GM18909 (cell line): ENCODE data around the gene AAK1.
"Not testable (repeated sequence)": the region's sequence is repeated elsewhere in the genome, so short reads cannot be mapped to it uniquely, and the experiment has no call there.

Source experiments
- ATAC-seq: cut with Tn5 transposase; IDR thresholded peaks from one replicate; pipeline ENCODE4 v1.9.1; 2021; ENCODE audit warnings: mild to moderate bottlenecking; ENCODE audit not compliant: unreplicated experiment, poor library complexity

AAK1 gene

DNA sequence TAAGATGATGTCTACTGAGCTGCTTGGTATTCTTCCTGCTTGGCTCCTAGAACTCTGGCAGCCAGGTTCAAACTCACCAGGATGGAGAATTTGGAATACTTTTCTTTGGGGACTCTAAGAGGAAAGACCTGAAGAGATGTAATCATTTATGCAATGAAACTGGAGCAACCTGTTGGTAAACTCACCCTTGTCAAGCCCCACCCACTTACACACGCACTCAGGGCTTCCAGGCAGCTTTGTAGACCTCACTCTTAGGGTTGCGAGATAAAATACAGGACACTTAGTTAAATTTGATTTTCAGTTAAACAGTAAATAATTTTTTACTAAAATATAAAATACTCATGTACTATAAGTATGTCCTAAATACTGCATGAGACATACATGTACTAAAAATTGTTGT is 19.0 kb upstream of the AAK1 start:
- ATAC-seq = not testable (repeated sequence)

DNA sequence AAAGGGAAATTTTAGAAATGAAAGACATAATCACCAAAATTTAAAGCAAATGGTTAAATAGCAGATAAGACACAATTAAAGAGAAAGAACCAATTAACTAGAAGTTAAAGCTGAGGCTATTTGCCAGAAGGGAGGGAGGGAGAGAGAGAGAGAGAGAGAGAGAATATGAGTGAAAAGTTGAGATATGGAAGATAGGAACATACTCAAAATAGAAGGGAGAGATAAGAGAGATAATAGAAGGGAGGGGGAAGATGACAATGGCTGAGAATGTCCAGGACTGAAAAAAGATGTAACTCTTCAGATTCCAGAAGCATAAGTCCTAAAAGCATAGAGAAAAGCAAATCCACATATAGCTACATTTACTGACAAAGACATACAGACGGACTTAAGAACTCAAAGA is 17.1 kb upstream of the AAK1 start:
- no peak for ATAC-seq

DNA sequence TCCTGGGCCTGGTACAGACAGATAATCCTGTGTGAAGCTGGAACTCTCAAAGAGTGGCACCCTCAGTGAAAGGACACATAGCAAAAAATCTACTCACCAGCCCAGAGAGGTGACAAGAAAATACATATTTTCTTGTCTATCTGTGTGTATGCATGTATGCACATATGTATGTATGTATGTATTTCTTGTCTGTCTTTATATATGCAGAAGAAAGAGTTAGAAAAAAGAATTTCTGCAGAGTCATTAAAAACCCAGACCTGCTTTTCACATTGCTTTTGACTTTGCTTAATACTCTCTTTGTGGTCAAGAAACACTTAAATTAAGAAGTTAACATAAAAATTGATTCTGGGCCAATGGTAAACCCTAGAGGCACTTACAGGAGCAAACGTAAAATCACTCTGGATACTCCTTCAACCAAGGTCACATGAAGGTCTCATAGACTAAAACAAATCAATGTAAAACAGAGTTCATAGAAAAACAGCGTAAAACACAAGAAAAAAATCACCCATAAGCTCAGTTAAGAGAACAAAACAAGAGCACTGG is 16.5 kb upstream of the AAK1 start:
- ATAC-seq = no peak

DNA sequence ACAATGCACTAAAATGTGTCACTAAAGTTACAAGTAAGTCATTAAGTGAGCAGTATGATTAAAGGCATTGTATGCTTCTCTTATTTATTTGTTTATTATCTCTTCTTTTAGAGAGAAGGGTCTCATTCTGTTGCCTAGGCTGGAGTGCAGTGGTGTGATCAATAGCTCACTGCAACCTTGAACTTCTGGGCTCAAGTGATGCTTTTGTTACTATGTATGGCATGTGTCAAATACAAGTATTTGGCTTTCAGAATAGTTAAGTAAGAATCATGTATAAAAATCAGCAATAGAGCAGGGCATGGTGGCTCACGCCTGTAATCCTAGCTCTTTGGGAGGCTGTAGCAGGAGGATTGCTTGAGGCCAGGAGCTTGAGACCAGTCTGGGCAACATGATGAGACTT is 15.8 kb upstream of the AAK1 start:
- no peak for ATAC-seq

DNA sequence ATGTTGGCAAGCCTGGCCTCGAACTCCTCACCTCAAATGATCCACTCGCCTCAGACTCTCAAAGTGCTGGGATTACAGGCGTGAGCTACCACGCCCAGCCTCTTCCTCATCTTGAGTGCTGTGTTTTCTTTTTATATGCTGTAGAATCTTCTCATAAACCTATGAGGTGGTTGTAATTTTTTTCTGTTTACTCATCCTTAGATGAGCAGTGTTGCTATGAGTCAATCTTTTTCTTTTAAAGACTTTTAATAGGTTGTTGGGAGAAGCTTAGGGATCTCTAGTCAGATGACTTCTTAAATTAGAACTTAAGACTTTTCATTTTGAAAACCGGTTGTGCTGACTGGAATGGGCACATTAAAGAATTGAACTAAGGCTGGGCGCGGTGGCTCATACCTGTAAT is 8.7 kb upstream of the AAK1 start:
- no peak for ATAC-seq

DNA sequence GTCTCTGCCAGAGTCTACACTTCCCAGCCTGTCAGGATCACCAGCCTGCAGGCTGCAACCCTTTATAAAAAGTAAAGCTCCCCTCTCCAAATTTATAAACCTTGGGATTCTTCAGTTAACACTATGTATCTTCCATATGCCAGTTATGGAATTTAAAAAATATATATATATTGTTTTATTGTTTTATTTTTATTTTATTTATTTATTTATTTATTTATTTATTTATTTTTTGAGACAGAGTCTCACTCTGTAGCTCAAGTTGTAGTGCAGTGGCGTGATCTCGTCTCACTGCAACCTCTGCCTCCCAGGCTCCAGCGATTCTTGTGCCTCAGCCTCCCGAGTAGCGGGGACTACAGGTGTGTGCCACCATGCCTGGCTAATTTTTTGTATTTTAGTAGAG is 3.7 kb upstream of the AAK1 start:
- not testable (repeated sequence) for ATAC-seq

DNA sequence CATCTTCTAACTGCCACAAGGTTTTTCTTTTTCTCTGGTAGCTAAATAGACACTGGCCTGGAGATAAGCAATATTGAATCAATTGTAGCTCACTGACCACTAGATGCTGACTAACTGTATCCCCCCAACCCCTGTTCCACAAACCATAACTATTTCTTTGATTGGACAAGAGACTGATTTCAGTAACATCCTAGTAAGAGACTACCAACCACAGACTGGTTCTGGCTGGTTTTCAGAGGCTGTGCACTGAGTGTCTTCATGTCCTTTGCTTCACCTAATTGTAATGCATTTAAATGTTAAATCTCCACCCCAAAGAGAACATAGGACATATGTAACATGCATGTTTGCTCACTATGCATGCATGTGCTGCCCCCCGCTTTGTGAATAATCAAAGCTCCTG is 3.2 kb upstream of the AAK1 start:
- ATAC-seq = no peak

DNA sequence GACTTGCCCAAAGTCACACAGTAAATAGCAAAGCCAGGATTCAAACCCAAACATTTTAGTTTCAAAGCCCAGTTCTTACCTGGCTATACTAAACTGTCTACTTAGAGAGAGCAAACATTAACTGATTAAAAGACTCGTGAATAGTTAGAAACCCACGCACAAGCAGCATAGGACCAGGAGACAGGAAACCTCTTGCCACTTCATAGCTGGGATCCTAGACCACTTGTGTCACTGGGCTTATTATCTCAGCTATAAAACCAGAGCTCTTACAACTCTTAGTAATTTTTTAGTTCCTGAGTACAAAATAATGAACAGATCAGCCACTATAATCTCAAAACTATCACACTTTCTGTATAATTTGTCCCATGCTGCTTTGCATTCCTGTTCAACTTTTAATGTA is 2.4 kb upstream of the AAK1 start:
- no peak for ATAC-seq

DNA sequence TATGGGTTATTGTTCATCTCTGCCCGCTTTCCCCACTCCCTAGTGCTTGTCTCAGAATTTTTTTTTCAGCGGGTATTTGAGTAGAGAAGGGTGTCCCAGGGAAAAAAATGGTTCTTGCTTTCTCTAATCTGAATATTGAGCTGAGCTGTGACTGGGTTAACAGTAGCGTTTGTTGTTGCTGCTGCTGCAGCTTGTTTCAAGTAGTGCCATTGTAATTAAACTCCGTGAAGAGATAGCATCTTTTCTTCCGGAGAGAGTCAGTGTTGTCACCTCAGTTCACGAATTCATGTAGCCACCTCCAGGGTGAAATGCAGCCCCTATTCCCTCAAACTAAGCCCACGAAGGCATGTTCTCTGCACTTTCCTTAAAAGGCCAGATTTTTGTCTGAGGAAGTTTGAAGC is 1.5 kb upstream of the AAK1 start:
- no peak for ATAC-seq

DNA sequence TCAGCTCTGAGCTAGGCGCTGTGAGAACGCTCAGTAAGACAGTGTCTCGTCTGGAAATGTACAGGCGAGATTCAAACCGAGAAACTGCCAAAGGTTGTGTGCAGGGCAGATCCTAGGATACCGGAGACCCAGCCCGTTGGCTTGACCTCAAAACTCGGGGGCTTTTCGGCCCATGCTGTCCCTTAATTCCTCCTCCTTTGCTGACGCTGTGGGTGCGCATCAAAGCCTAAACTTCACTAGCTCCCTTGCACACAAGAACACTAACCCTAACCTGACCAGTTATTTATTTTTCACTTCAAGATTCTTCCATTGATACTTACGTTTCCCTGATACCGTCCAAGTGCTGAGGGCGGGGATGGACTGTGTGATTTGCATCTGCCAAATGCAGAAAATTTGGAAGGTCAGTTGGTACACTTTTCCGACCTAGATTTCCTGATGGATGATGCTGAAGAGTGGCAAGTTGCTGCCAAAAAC is 1.0 kb upstream of the AAK1 start:
- ATAC-seq = no peak

DNA sequence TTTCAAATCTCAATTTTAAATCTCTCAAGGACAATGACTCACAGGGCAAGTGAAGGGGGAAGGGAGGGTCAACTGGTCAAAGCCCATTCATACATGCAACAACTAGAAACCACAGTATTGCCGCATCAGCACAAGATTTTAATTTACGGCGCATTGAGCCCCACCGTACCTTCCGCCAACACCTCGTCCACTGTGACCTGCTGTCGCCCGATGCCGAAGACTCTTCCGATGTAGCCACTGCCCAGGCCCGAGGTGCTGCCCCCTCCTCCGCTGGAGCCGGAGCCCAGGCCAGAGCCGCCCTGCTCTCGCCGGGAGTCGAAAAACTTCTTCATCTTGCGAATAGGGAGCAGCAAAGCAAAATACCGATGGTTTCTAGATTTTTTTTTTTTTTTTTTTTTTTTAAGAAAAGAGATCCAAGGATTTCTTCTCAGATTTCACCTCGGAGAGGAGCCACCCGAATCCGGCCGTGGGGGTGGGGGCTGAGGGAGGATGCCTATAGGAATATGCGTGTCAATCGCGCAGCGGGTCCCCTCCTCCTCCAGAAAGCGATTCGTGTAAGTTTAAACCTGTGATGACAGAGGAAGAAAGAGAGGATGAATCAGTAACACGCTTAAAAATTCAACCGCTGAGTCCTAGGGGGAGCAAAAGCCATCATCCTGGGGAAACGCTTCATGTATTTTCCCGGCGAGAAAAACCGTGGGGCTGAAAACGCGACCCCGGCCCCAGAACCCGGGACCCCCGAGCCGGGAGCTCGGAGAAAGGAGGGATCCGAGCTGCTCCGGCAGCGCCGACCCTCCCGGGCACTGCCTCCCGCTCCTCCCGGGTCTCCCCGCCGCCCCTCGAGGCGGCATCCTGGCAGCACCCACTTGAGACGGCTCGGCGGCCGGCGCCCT is 584 bp downstream of the AAK1 start:
- ATAC-seq = no peak

DNA sequence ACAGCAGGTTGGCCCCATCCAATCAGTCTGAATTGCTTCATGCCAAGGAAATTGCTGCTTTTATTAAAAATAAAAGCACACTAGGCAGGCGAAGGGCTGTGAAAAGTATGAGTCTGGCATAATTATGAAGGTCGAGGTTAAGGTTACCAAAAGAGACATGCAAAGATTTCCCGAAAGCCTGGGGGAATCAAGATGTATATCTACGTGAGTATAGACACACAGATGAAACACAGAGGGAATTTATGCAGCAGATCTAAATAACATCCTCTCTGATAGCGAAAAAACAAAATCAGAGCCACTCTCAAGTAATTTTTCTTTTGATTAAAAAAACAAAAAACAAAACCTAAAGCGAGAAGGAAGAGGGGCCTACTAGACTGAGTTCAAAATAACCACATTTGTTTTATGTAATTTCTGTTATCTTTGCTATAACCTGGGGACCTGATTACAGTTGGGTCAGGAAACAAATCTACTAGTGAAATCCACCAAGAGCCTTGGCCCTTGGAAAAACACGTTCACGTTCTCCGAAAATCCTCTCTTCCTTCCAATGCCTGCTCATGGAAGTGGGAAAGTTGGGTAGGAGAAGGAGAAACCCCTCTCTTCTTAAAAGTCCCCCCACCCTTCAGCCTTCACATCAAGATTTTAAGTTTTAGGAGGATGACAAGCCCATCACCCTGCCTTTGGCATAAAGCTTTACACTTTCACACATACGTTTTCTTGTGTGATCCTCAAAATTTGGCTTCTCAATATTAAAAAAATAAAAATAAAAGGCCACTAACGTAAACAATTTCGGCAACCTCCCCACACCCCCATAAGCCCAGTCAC is 1.4 kb downstream of the AAK1 start:
- no peak for ATAC-seq

DNA sequence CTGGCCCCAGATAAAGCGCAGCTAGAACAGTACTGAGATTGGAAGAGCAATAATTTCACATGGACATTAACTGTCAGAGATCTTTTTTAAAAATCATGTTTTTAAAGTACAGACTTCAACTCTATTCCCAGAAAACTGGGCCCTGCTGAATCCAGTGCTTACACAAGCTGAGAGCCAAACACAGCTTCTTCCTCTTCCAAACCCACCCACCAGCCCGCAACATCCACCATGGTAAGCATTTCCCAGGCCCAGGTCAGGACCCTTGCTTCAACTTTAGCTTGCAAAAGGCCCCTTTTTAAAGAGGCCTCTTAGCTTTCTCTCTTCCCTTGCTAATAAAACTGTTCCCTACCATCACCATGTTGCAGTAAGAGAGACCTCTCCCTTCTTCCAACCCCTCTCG is 2.1 kb downstream of the AAK1 start:
- no peak for ATAC-seq

DNA sequence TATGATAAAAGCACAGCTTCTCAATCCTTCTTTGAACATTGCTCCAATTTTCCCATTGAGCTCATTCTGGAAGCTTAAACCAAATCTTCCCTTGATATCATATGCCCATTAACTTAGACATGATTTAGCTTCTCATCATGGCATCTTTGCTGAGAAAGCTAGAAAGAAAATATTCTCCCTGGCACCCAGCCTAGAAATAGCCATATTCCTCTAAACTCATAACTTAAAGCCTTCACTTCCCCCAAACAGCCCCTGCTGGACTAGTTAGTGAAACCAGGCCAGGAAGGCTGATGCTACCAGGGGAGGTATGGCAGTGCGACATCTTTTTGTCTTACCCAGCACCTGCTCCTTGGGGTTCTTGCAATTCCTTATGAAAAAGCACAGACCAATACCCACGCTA is 4.3 kb downstream of the AAK1 start:
- no peak for ATAC-seq

DNA sequence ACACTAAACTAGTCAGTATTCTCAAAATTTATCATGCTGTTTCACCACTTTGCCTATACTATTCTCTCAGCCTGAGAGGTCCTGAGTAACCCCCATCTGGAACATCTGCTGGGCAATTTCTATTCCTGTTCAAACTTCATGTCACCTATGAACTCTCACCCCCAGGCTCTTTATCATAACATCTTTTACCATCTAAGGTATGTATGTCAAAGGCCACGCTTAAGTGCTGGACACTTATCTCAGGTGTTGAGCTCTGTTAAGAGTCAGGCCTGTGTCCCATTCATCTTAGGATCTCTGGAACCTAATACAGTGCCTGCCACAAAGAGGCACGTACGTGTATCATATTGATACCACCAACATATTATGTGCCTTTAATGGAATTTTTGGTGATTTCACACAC is 4.9 kb downstream of the AAK1 start:
- no peak for ATAC-seq

DNA sequence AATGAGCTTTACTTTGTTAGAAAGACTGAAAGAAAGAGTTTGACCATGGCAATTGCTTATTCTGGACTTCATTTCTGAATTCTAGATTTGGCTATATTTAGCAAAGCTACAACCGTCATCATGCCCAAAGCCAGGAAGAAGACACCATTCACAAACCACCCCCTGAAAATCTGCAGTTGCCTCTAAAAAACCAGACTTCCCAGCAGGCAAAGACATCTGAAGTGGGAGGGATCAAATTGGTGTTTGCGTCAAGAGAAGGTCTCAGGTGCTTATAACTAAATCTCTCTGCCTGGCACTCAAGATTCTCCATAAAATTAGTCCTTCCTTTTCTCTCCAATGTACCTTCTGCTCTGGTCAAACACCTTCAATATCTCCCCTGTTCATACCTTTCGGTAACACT is 5.6 kb downstream of the AAK1 start:
- no peak for ATAC-seq

DNA sequence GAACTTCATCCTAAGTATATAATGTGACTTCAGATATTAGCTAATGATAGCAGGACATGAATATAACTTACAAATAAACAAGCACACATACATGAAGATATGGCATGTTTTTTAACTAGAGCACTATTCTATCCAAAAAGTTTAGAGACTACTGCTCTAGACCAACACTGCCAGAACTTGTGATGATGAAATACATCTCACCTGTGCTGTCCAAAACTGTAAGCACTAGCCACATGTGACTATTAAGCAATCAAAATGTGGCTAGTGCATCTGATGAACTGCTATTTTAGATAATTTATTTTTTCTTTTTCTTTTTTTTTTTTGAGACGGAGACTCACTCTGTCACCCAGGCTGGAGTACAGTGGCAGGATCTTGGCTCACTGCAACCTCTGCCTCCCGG is 7.1 kb downstream of the AAK1 start:
- no peak for ATAC-seq

DNA sequence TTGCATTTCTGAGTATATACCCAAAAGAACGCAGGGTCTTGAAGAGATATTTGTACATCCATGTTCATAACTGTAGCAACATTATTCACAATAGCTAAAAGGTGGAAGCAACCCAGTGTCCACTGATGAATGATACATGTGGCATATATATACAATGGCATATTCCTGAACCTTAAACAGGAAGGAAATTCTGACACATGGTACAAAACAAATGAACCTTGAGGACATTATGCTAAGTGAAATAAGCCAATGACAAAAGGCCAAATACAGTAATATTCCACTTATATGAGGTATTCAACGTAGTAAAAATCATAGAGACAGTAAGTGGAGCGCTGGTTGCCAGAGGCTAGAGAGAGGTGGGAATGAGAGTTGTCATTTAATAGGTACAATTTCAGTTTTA is 8.1 kb downstream of the AAK1 start:
- no peak for ATAC-seq

DNA sequence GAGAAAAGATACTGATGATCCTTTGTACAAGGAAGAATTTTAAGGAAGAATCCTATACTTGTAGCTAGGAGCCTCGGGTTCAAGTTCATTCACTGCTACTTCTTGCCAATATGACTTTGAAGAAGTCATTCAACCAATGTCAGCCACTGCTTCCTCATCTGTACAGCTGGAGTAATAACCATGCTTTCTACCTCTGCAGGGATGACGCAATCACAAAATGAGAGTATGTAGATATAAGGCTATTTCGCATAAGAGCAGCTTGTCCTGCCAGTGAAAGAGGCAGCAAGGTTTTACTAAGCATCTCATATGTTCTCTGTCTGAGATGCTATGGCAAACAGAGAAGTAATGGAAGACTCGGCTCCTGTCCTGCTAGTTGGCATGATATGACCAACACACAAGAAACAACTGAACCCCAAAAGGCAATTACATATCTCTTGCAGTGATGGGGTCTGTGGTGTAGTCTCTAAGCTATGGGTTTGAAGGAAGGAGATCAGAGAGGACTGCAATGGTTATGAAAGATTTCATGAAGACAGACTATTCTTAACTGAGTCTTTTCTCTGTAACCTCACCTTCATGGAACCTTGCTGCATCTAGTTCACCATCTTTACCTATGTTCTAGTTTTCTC is 9.2 kb downstream of the AAK1 start:
- no peak for ATAC-seq

DNA sequence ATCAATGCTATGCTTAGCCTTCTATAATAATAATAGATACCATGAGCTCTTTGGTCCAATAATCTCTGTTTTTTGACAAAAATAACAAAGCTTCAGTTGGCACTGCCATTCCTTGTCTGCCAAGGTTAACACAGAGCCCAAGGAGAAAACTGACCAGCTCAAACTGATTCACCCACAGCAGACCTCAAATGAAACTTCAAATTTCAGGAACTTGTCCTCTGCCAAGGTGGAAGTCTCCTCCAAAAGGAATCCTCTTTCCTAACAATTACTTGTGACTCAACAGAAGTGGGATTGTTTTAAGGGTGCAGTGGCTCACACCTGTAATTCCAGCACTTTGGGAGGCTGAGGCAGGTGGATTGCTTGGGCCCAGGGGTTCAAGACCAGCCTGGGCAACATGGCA is 12.1 kb downstream of the AAK1 start:
- ATAC-seq = no peak
